ENCODE data around the gene CD226.

DNA sequence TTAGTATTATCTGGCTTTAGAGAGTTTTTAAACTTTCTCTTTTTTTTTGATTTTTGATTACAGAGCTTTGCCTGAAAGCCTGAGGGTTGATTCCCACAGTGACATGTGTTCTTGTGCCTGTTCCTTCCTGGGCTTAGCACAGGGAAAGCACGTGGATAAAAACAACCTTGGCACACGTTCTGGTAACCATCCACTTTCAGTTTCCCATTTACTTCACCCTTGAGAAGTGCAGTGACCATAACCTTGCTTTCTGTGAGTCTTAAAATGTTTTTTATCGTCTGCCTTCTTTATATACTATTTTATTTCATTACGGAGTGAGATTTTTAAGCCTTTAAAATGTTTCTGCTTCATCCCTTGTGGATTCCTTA is 11.5 kb downstream of the CD226 start:
- TF ChIP-seq, protein P1, sequence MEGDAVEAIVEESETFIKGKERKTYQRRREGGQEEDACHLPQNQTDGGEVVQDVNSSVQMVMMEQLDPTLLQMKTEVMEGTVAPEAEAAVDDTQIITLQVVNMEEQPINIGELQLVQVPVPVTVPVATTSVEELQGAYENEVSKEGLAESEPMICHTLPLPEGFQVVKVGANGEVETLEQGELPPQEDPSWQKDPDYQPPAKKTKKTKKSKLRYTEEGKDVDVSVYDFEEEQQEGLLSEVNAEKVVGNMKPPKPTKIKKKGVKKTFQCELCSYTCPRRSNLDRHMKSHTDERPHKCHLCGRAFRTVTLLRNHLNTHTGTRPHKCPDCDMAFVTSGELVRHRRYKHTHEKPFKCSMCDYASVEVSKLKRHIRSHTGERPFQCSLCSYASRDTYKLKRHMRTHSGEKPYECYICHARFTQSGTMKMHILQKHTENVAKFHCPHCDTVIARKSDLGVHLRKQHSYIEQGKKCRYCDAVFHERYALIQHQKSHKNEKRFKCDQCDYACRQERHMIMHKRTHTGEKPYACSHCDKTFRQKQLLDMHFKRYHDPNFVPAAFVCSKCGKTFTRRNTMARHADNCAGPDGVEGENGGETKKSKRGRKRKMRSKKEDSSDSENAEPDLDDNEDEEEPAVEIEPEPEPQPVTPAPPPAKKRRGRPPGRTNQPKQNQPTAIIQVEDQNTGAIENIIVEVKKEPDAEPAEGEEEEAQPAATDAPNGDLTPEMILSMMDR (IDR thresholded peaks at IDR 0.05) = no peak
- TF ChIP-seq POLR2A (IDR thresholded peaks at IDR 0.05) = no peak
